SK-N-SH treated with all-trans-retinoic acid at 6 μM for 48 hours (cell line): Measurements from ENCODE around the gene GGTLC1.

Experiments used
- ATAC-seq: fragments of 200-7000 bp; cut with Tn5 transposase; 3 replicates; pipeline ENCODE4 v1.9.1; 2020; ENCODE audit warnings: mild to moderate bottlenecking, moderate library complexity
- ARNTL ChIP-seq: fragments of 450-650 bp; formaldehyde crosslinking; IDR thresholded peaks from 2 replicates; pipeline ENCODE4 v1.5.0; 2020; ENCODE audit warnings: low read depth, mild to moderate bottlenecking, moderate library complexity, borderline replicate concordance
- BACH2 ChIP-seq: fragments of 250-450 bp; sonication (Bioruptor Pico); IDR thresholded peaks from 2 replicates; pipeline ENCODE4 v1.9.0; 2021; ENCODE audit warnings: mild to moderate bottlenecking, borderline replicate concordance
- CREB5 ChIP-seq: fragments of 250-450 bp; sonication (Bioruptor Pico); IDR thresholded peaks from 2 replicates; pipeline ENCODE4 v1.5.1; 2020; ENCODE audit warnings: low read depth, mild to moderate bottlenecking, moderate library complexity
- CSDC2 ChIP-seq: fragments of 250-450 bp; sonication (Bioruptor Pico); IDR thresholded peaks from 2 replicates; pipeline ENCODE4 v1.5.0; 2020; ENCODE audit warnings: mild to moderate bottlenecking, moderate library complexity
- CSRNP3 ChIP-seq: fragments of 250-450 bp; sonication (Bioruptor Pico); IDR thresholded peaks from 2 replicates; pipeline ENCODE4 v1.5.1; 2021; ENCODE audit warnings: mild to moderate bottlenecking, moderate library complexity
- ESRRG ChIP-seq: fragments of 250-450 bp; sonication (Bioruptor Pico); IDR thresholded peaks from 2 replicates; pipeline ENCODE4 v1.6.1; 2021; ENCODE audit warnings: mild to moderate bottlenecking
- GLIS3 ChIP-seq: fragments of 250-450 bp; sonication (Bioruptor Pico); IDR thresholded peaks from 2 replicates; pipeline ENCODE4 v1.5.0; 2020; ENCODE audit warnings: mild to moderate bottlenecking, moderate library complexity
- ISL1 ChIP-seq: fragments of 250-450 bp; sonication (Bioruptor Pico); IDR thresholded peaks from 2 replicates; pipeline ENCODE4 v2.1.2; 2022; ENCODE audit warnings: mild to moderate bottlenecking, moderate library complexity
- OSR1 ChIP-seq: fragments of 250-450 bp; sonication (Bioruptor Pico); IDR thresholded peaks from 2 replicates; pipeline ENCODE4 v1.8.0; 2022; ENCODE audit warnings: moderate library complexity, mild to moderate bottlenecking, inconsistent platforms
- PATZ1 ChIP-seq: fragments of 250-450 bp; sonication (Bioruptor Pico); IDR thresholded peaks from 2 replicates; pipeline ENCODE4 v1.8.0; 2020; ENCODE audit warnings: mild to moderate bottlenecking, moderate library complexity, borderline replicate concordance
- POU6F1 ChIP-seq: fragments of 250-450 bp; sonication (Bioruptor Pico); IDR thresholded peaks from 2 replicates; pipeline ENCODE4 v1.8.0; 2021; ENCODE audit warnings: low read depth, mild to moderate bottlenecking, moderate library complexity, borderline replicate concordance
- PPARA ChIP-seq: fragments of 250-450 bp; sonication (Bioruptor Pico); IDR thresholded peaks from 2 replicates; pipeline ENCODE4 v1.5.0; 2020; ENCODE audit warnings: mild to moderate bottlenecking, borderline replicate concordance
- RARB ChIP-seq: fragments of 250-450 bp; sonication (Bioruptor Pico); IDR thresholded peaks from 2 replicates; pipeline ENCODE4 v1.8.0; 2021; ENCODE audit warnings: mild to moderate bottlenecking, moderate library complexity
- SNAI2 ChIP-seq: fragments of 250-450 bp; sonication (Bioruptor Pico); IDR thresholded peaks from 2 replicates; pipeline ENCODE4 v1.5.0; 2020; ENCODE audit warnings: mild to moderate bottlenecking, moderate library complexity
- TCF4 ChIP-seq: fragments of 250-450 bp; sonication (Bioruptor Pico); IDR thresholded peaks from 2 replicates; pipeline ENCODE4 v1.8.0; 2021; ENCODE audit warnings: mild to moderate bottlenecking, moderate library complexity, borderline replicate concordance
- TOX ChIP-seq: fragments of 250-450 bp; sonication (Bioruptor Pico); IDR thresholded peaks from 2 replicates; pipeline ENCODE4 v1.8.0; 2021; ENCODE audit warnings: mild to moderate bottlenecking, moderate library complexity, borderline replicate concordance
- TSHZ2 ChIP-seq: fragments of 250-450 bp; sonication (Bioruptor Pico); IDR thresholded peaks from 2 replicates; pipeline ENCODE4 v1.5.0; 2020; ENCODE audit warnings: mild to moderate bottlenecking, moderate library complexity
- ZC3H10 ChIP-seq: fragments of 250-450 bp; sonication (Bioruptor Pico); IDR thresholded peaks from 2 replicates; pipeline ENCODE4 v1.5.1; 2021; ENCODE audit warnings: mild to moderate bottlenecking, moderate library complexity
- ZFP3 ChIP-seq: fragments of 250-450 bp; sonication (Bioruptor Pico); IDR thresholded peaks from 2 replicates; pipeline ENCODE4 v1.5.0; 2020; ENCODE audit warnings: mild to moderate bottlenecking, moderate library complexity
- ZFP30 ChIP-seq: fragments of 450-650 bp; formaldehyde crosslinking; IDR thresholded peaks from 2 replicates; pipeline ENCODE4 v1.5.0; 2022; ENCODE audit warnings: mild to moderate bottlenecking, moderate library complexity
- ZNF70 ChIP-seq: fragments of 450-650 bp; formaldehyde crosslinking; IDR thresholded peaks from 2 replicates; pipeline ENCODE4 v1.5.0; 2020; ENCODE audit warnings: mild to moderate bottlenecking, moderate library complexity
- ZNF8 ChIP-seq: fragments of 450-650 bp; formaldehyde crosslinking; IDR thresholded peaks from 2 replicates; pipeline ENCODE4 v1.5.0; 2020; ENCODE audit warnings: mild to moderate bottlenecking, moderate library complexity

Gene GGTLC1

GRCh38 chr20:24004471-24004870 lies 15.9 kb upstream of the GGTLC1 start:
- no peak for TF ChIP-seq ESRRG
- no peak for TF ChIP-seq ZFP3
- TF ChIP-seq ZNF8 (CRISPR knock-in tag), result no peak
- TF ChIP-seq GLIS3, result no peak
- no peak for TF ChIP-seq PATZ1 (CRISPR knock-in tag)
- no peak for TF ChIP-seq PPARA
- TF ChIP-seq ZC3H10 (CRISPR knock-in tag), result no peak
- TF ChIP-seq SNAI2 (CRISPR knock-in tag), result no peak
- no peak for TF ChIP-seq ARNTL
- TF ChIP-seq ZFP30 (CRISPR knock-in tag), result no peak
- no peak for TF ChIP-seq RARB
- TF ChIP-seq ZNF70 (CRISPR knock-in tag), result no peak
- TF ChIP-seq, all 23 proteins: peak for 0
- no peak for ATAC-seq

- TF ChIP-seq ZC3H10 (CRISPR knock-in tag) (no peak), BACH2 (CRISPR knock-in tag) (no peak)
- TF ChIP-seq, all 23 proteins: peak for 0
- ATAC-seq, result no peak
Observed at GRCh38 chr20:24002896-24003295, 14.3 kb upstream of the GGTLC1 start.

- ATAC-seq, result no peak
- TF ChIP-seq TOX (CRISPR knock-in tag) (no peak), POU6F1 (CRISPR knock-in tag) (no peak), CSDC2 (CRISPR knock-in tag) (no peak), TSHZ2 (no peak), TCF4 (CRISPR knock-in tag) (no peak), ZC3H10 (CRISPR knock-in tag) (no peak), ZNF8 (CRISPR knock-in tag) (no peak), GLIS3 (no peak), OSR1 (no peak), ARNTL (no peak), SNAI2 (CRISPR knock-in tag) (no peak), CREB5 (CRISPR knock-in tag) (no peak), RARB (no peak), ISL1 (CRISPR knock-in tag) (no peak), CSRNP3 (CRISPR knock-in tag) (no peak)
Observed at GRCh38 chr20:24001712-24002405, 13.3 kb upstream of the GGTLC1 start.
